22Rv1 (cell line): ENCODE data around the gene CPEB1.

Experiments used
- H3K27ac ChIP-seq: fragments of 450-650 bp; 2 replicates; pipeline ENCODE4 v1.5.1; 2017
- CTCF ChIP-seq: fragments of 450-650 bp; IDR thresholded peaks from 2 replicates; pipeline ENCODE4 v1.5.1; 2017; ENCODE audit warnings: mild to moderate bottlenecking
- ZFX ChIP-seq: fragments of 450-650 bp; IDR thresholded peaks from 2 replicates; pipeline ENCODE4 v1.6.1; 2017; ENCODE audit warnings: antibody characterized with exemption, borderline replicate concordance

The CPEB1 gene

GRCh38 chr15:82647045-82647834 is at the start of gene CPEB1:
Gene CPEB1 (minus strand): TSS chr15:82647363. CDS start chr15:82628459, 18,904 bp downstream.
- no peak within 1 kb of the TSS for H3K27ac ChIP-seq
- TF ChIP-seq ZFX (no peak), CTCF (peak; percentile 26)

- TF ChIP-seq ZFX = no peak
- TF ChIP-seq CTCF = no peak
These were observed 45.0 kb upstream of the CPEB1 start for GRCh38 chr15:82692171-82692570.

GRCh38 chr15:82689147-82689546 is 42.0 kb upstream of the CPEB1 start:
- TF ChIP-seq CTCF (no peak), ZFX (no peak)
- H3K27ac ChIP-seq = no peak overlapping the region

More at GRCh38 chr15:82692171-82692570, 45.0 kb upstream of the CPEB1 start:
- H3K27ac ChIP-seq = no peak overlapping the region

- no peak overlapping the region for H3K27ac ChIP-seq
- TF ChIP-seq ZFX (no peak), CTCF (no peak)
These were observed 41.5 kb upstream of the CPEB1 start for GRCh38 chr15:82688691-82689090.

- H3K27ac ChIP-seq = no peak overlapping the region
- TF ChIP-seq CTCF (no peak), ZFX (no peak)
These were observed 34.2 kb upstream of the CPEB1 start for GRCh38 chr15:82681371-82681770.

GRCh38 chr15:82680200-82681102 is 33.3 kb upstream of the CPEB1 start:
- H3K27ac ChIP-seq = 0 out of 2 replicates have a peak overlapping the region, but pooled peaks have one; percentile 32
- TF ChIP-seq ZFX (no peak), CTCF (peak; percentile 65)
